ENCODE measurements around the gene IL36RN.

The IL36RN gene

DNA sequence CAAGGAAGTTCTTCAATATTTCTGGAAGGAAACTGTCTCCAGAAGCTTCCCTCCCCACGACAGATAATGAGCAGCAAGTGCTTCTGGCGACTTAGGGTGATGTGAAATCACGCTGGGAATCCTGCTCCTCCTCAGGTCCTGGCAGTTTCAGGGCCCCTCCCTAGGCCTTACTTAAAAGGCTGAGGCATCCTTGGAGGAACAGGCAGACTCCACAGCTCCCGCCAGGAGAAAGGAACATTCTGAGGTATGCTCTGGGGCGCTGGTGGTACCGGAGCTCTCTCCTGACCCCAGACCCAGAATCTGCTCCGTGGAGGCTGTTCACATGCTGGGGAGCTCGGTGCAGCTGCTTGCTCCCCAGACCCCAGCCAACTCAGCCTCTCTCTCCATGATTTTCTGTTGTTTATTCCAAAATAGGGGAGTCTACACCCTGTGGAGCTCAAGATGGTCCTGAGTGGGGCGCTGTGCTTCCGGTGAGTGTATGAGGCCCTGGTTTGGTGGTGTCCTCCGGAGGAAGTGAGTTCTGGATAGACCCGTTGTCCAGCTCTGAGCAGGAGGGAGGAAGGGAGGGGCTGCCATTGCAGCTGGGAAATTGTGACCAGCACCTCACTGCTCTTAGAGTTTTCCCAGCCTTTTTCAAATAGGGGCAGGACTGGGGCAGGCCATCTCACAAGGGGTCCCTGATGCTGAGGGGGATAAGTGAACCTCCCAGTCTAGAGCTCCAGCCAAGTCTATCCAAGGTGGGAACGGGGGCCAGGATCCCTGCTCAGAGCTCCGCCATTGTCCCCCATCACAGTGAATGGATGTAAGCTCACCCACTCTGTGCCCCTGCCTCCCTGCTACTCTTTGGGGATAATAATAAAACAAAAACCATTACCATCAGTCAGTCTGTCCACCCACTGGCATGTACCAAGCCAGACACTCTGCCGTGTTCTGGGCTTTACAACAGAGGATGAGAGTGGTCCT lies at the start of gene IL36RN:
TSS of gene IL36RN (plus strand) at position 201 of the 963 bp plus-strand sequence. CDS start at position 442, 241 bp downstream.
- no peak for DNase-seq
- no peak for ATAC-seq

DNA sequence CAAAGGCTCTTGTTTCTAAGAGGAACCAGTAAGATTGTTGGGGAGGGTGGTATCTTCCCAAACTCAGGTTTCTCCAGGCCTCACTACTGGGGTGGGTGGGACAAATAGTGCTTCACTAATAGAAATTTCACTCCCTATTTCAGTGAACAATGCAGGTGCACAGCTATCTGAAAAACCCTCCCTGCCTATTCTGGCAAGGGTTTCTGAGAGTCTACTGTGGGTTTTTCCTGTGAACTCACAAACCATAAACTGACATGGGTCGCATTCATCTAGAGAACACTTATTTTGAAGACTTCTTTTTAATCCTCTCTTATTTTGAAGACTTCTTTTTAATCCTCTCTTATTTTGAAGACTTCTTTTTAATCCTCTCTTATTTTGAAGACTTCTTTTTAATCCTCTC lies 49.4 kb upstream of the IL36RN start:
- DNase-seq (no peak), ATAC-seq (no peak)

DNA sequence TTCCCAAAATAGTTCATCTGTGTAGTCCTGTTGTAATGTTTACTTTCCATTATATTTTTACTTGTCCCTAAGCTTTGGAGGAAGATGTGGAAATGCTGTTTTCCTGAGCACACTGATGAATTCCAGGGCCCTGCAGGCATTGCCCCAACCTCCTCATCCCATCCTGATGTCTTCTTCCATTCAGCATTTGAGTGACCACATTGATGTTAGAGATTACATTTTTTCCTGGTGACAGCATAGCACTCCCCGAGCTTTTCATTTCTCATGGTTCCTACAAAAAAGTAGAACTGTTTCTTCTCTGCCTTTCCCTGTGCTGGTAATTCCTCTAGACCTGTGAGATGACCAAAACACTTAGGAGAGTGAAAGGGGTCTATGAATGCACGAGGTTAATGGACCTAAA lies 48.9 kb upstream of the IL36RN start:
- ATAC-seq (no peak), DNase-seq (no peak)

DNA sequence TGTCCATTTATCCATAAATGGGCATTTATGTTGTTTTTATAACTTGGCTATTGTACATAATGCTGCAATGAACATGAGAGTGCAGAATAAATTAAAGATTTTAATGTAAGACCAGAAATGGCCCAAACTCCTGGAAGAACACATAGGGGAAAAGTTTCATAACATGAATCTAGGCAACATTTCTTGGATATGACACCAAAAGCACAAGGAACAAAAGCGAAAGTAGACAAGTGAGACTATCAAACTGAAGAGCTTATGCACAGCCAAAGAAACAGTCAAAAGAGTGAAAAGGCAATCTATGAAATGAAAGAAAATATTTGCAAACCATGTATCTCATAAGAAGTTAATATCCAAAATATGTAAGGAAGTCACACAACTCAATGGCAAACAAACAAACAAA lies 47.9 kb upstream of the IL36RN start:
- no peak for DNase-seq
- ATAC-seq, result no peak

DNA sequence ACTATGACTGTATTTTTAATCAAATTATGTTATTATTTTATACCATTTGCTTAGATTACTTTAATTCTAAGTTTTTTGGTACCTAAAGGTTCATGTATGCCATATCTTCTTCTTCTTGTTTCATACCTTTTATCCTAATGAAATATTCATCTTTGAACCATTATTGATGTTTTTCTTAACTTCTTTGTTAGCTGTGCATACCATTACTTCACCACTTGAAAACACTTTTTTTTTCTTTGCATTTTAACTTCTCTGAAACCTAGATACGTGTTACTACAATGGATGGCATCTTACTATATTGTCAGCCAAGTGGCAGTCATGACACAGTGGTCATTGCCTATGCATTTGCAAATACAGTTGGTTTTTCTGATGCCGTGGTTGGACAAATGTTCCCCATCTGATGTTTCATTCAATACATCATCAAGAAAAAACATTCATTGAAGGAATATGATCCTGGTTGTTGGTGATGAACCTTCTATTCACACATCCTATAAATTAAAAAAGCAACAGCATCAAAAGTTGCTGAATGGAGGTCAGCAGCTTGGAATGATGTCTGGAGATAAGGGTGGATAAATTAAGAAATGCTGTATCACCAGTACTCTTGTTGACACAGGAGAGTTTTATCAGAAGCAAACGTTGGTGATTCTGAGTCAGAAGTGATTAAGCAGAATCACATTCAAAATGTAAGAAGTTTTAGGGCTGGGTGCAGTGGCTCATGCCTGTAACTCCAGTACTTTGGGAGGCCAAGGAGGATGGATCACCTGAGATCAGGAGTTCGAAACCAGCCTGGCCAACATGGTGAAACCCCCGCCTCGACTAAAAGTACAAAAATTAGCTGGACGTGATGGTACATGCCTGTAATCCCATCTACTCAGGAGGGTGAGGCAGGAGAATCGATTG lies 46.3 kb upstream of the IL36RN start:
- ATAC-seq (no peak), DNase-seq (no peak)

DNA sequence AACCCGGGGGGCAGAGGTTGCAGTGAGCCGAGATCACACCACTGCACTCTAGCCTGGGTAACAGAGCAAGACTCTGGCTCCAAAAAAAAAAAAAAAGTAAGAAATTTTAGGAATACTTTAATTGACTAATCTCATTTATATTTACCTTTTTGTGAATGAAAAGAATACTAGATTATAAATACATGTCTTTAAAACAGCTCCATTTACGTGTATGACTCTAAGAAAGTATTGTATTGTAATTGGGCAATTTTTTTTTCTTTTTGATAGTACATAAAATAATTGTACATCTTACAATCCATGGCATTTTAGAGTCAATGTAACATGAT lies 45.7 kb upstream of the IL36RN start:
- DNase-seq (no peak), ATAC-seq (no peak)

GRCh38 chr2:113014067-113014466 lies 44.9 kb upstream of the IL36RN start:
- no peak for DNase-seq
- ATAC-seq, result no peak

- no peak for DNase-seq
- no peak for ATAC-seq
These were observed 44.0 kb upstream of the IL36RN start for GRCh38 chr2:113015042-113015441.

GRCh38 chr2:113015655-113016054 lies 43.3 kb upstream of the IL36RN start:
- DNase-seq (no peak), ATAC-seq (no peak)

DNA sequence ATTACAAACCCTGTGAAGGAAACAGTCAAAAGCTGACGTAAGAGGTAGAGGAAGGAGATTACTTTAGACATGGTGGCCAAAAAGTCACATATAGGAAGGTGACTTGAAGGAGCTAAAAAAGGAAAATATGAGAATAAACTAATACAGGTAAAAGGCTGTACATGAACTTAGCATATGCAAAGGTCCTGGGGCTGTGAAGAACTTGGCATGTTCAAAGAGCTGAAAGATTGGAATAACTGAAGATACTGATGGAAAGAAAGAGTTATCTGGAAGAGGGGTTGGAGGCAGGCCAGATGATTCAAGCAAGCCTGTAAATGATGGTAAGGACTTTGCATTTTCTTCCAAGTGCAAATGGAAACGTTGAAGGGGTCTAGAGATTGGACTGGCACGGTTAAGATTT lies 40.5 kb upstream of the IL36RN start:
- no peak for ATAC-seq
- no peak for DNase-seq

GRCh38 chr2:113021312-113021711 lies 37.7 kb upstream of the IL36RN start:
- no peak for ATAC-seq

GRCh38 chr2:113024764-113025163 lies 34.2 kb upstream of the IL36RN start:
- DNase-seq (no peak), ATAC-seq (no peak)

More at GRCh38 chr2:113021312-113021711, 37.7 kb upstream of the IL36RN start:
- no peak for DNase-seq

DNA sequence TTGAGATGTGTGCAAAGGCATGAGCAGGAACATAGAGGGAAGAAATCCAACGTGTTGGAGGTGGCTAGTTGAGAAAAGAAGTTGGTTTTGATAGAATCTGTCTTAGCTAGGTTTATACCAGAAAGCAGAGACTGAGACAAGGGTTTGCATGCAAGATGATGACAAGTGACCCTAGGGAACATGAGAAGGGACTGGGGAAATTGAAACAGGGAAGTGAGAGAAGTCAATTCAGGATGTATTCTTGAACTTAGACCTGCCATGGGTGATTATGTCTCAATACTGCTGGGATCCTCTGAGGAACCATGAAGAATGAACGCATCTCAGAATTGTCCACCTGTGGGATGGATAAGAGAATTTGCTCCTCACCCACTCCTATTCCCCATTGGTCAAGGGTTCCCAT lies 33.3 kb upstream of the IL36RN start:
- DNase-seq (no peak), ATAC-seq (no peak)

DNA sequence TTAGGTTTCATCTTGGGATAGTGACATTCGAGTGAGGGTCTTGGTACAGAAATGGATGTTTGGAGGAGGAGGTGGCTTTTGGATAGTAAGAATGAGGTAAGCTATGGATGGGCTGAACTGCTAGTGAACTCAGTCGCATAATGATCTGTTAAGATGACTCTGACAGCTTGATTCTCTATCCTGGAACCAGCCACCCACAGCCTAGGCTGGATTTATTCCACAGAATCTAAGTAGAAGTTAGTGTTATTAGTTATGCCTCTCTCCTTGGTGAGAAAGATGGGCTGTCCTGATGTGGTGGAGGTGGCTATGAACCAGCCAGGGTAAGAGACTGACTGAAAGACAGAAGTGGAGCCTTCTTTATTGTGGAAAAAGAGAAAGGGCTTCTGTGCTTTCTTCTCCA lies 31.3 kb upstream of the IL36RN start:
- ATAC-seq (no peak), DNase-seq (no peak)

DNA sequence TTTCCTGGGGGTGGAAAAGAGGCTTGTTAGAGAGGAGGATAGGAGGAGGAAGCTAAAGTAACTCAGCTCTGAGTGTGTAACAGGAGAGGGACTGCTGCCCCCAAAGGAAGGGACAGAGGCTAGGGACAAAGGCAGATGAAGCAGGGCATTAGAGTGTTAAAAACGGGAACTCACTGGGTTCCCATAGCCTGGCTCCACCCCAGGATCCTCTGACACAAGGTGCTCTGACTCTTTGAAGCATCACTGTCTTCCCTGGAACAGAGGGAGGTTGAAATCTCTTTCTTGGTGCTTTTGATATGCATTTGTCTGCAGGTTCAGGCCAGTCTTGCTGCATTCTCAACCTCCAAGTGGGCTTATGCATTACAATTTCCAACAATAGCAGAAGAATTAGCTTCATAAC lies 30.9 kb upstream of the IL36RN start:
- DNase-seq (no peak), ATAC-seq (no peak)

DNA sequence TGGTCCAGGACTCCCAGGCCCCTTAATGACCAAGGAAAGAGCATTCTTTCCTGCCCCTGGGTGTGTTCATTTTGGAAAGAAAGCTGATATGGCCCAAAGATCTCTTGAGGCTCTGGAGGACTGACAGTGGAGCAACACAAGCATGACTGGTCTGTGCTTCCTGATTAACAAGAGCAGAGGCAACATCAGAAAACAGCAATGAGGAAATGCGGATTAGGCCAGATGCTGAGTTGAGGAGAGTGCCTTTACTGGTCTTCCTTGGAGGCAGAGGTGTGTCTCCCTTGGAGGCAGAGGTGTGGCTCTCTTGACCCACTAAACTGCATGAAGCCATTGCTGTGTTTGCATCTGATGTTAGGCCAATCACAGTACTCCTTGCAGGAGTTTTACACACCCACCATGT lies 26.3 kb upstream of the IL36RN start:
- ATAC-seq (no peak), DNase-seq (no peak)

GRCh38 chr2:113034016-113034415 lies 25.0 kb upstream of the IL36RN start:
- no peak for DNase-seq
- ATAC-seq, result no peak

- DNase-seq (no peak), ATAC-seq (no peak)
These were observed 22.2 kb upstream of the IL36RN start for GRCh38 chr2:113036763-113037162.

GRCh38 chr2:113038291-113038690 lies 20.7 kb upstream of the IL36RN start:
- no peak for ATAC-seq
- DNase-seq, result no peak

DNA sequence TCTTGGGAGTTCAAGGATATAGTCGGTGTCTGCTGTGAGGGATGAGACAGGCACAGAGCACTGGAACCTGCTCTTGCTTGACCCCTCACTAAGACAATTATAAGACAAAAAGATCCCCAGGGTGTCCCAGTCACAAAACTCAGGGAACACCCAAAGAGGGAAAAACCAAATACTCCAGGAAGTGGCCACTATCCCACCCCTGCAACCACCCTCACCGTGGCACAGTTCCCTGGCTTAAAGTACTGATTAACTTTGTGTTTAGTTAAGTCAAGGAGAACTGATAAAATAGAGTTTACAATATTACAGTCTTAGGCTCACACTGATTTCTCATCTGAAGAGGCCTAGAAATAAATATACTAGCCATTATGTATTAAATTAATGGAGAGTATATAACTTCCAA lies 19.8 kb upstream of the IL36RN start:
- ATAC-seq (no peak), DNase-seq (no peak)

DNA sequence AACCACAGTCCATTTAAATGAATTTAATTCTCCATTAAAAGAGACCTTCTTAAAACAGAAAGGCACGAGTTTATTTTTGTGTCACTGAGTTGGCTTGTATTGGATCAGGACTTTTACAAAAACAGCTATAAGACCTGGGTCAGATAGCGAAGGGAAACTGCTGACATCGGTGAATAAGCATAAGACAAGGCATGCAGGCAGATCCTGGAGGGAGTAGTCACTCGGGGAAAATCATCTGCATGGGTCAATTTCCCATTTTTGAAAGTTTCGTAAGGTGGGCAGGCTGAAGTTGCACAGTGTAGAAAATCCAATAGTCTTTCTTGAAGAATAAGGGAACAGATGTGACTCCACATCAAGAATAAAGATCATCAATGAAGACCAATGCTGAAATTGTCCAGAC lies 19.3 kb upstream of the IL36RN start:
- ATAC-seq, result no peak
- no peak for DNase-seq

DNA sequence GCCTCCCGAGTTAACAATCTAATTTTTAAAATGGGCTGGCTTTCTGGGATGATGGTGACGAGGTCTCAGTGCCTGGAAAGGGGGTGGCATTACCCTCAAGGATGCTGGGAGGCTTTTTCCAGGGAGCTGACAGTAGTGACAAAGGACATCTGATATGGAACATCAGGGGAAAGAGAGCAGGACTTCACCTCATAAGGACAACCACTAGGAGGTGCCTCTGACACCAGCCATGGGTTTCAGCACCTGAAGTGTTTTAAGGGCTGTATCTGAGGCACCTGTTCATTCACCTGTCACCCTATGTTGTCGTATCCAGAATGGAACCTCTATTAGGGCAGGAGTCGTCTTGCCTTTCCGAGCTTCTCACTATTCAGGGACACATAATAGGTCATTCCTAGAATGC lies 17.1 kb upstream of the IL36RN start:
- no peak for ATAC-seq
- no peak for DNase-seq

GRCh38 chr2:113046465-113046864 lies 12.5 kb upstream of the IL36RN start:
- ATAC-seq (no peak), DNase-seq (no peak)
